HepG2 (cell line): ENCODE data around the gene GIMAP8.

ENCODE experiments used
- ASH2L ChIP-seq: fragments of 300-600, 200-600 bp; sonication (generic); IDR thresholded peaks from 2 replicates; pipeline ENCODE4 v1.7.0; 2017; ENCODE audit warnings: low read depth, mild to moderate bottlenecking, moderate library complexity, mixed read lengths, low read length; ENCODE audit not compliant: insufficient read length
- NAIF1 ChIP-seq: sonication (generic); formaldehyde crosslinking; IDR thresholded peaks from 2 replicates; pipeline ENCODE4 v1.5.0; 2020; ENCODE audit warnings: mild to moderate bottlenecking, missing genetic modification reagents, borderline replicate concordance
- POLR2AphosphoS5 ChIP-seq: IDR thresholded peaks from 2 replicates; pipeline ENCODE4 v1.6.1; 2012; ENCODE audit warnings: low read depth, low read length
- ZNF121 ChIP-seq: sonication (generic); formaldehyde crosslinking; IDR thresholded peaks from 2 replicates; pipeline ENCODE4 v1.5.0; 2020; ENCODE audit warnings: mild to moderate bottlenecking, missing genetic modification reagents
- TF ChIP-seq, protein P1 (sequence below): sonication (generic); formaldehyde crosslinking; IDR thresholded peaks from 2 replicates; pipeline ENCODE4 v1.8.1; 2023; ENCODE audit warnings: missing genetic modification reagents, inconsistent platforms, borderline replicate concordance

DNA sequence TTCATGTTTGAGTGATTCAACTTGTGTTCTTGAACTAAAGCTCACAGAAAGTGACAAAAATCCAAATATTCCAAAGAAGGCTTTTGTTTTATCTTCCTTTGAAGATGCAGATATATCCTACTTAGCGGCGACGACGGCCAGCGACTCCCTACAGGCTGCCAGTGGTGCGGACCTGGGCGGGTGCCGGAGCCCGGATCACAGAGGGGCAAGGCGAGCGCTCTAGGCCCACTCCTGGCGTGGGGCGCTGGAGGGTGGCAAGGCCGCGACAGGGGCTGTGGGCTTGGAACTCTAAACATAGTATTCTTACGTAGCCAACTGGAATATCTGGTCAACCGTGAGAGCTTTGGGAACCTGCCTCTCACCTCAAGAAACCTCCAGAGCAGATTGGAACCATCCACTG is 63.3 kb downstream of the GIMAP8 start:
- no peak for TF ChIP-seq ASH2L
- TF ChIP-seq, protein P1, sequence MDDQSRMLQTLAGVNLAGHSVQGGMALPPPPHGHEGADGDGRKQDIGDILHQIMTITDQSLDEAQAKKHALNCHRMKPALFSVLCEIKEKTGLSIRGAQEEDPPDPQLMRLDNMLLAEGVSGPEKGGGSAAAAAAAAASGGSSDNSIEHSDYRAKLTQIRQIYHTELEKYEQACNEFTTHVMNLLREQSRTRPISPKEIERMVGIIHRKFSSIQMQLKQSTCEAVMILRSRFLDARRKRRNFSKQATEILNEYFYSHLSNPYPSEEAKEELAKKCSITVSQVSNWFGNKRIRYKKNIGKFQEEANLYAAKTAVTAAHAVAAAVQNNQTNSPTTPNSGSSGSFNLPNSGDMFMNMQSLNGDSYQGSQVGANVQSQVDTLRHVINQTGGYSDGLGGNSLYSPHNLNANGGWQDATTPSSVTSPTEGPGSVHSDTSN (CRISPR knock-in tag) = no peak
- no peak for TF ChIP-seq ZNF121 (CRISPR knock-in tag)
- TF ChIP-seq NAIF1 (CRISPR knock-in tag) = no peak
- TF ChIP-seq POLR2AphosphoS5 = no peak
